Measurements from ENCODE around the gene SLC37A2.
"Not testable (repeated sequence)": the region's sequence is repeated elsewhere in the genome, so short reads cannot be mapped to it uniquely, and the experiment has no call there.

Gene SLC37A2

DNA sequence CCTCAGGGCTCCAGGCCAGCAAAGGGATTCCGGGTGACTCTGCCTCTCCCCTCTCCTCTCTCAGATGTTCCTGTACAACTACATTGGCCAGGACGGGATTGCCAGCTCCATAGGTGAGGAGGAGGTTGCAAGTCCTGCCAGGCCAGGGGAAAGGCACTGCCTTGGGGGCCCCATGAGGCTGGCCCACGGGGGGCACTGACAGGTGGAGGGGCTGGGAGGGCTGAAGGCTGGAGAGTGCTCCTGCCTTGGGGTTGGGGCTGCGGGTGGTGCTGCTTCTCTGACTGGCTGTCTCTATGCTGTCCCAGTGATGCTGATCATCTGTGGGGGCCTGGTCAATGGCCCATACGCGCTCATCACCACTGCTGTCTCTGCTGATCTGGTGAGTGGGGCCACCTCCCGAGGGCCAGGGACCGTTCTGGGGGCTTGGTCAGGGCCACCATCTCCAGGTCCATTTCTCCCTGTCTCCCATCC is 21.7 kb downstream of the SLC37A2 start:
- no peaks in the 10 kb centered on the region for H3K4me1 ChIP-seq (ENCODE audit: control insufficient read depth, insufficient read depth, low read length)
- no peak overlapping the region for H3K4me3 ChIP-seq (ENCODE audit: low read length in 2 of 2)
- H3K27ac ChIP-seq (ENCODE audit: low read length), result no peak overlapping the region

GRCh38 chr11:125085301-125086081 is 22.4 kb downstream of the SLC37A2 start:
- peaks cover 0 to 9% of the 10 kb centered on the region in 2 donors for H3K27me3 ChIP-seq (ENCODE audit: control insufficient read depth in 1 of 2, insufficient read depth in 2 of 2, low read length in 2 of 2)
- no peaks in the 10 kb centered on the region for H3K9me3 ChIP-seq (ENCODE audit: control insufficient read depth in 2 of 2, low read length in 2 of 2)
- H3K9ac ChIP-seq (ENCODE audit: low read length in 2 of 2), result no peak overlapping the region
- H3K4me1 ChIP-seq (ENCODE audit: control insufficient read depth, insufficient read depth, low read length), result no peaks in the 10 kb centered on the region
- no peaks in the 10 kb centered on the region for H3K36me3 ChIP-seq (ENCODE audit: control insufficient read depth in 2 of 2, insufficient read depth in 2 of 2, low read length in 2 of 2)
- H3K4me3 ChIP-seq (ENCODE audit: low read length in 2 of 2), result no peak overlapping the region
- H3K27ac ChIP-seq (ENCODE audit: low read length), result no peak overlapping the region

More for the DNA sequence above, 21.7 kb downstream of the SLC37A2 start:
- Histone ChIP-seq H3K9ac (ENCODE audit: low read length in 2 of 2) (no peak overlapping the region), H3K27me3 (ENCODE audit: control insufficient read depth in 1 of 2, insufficient read depth in 2 of 2, low read length in 2 of 2) (peaks cover 0 to 9% of the 10 kb centered on the region in 2 donors), H3K36me3 (ENCODE audit: control insufficient read depth in 2 of 2, insufficient read depth in 2 of 2, low read length in 2 of 2) (no peaks in the 10 kb centered on the region), H3K9me3 (ENCODE audit: control insufficient read depth in 2 of 2, low read length in 2 of 2) (no peaks in the 10 kb centered on the region)

DNA sequence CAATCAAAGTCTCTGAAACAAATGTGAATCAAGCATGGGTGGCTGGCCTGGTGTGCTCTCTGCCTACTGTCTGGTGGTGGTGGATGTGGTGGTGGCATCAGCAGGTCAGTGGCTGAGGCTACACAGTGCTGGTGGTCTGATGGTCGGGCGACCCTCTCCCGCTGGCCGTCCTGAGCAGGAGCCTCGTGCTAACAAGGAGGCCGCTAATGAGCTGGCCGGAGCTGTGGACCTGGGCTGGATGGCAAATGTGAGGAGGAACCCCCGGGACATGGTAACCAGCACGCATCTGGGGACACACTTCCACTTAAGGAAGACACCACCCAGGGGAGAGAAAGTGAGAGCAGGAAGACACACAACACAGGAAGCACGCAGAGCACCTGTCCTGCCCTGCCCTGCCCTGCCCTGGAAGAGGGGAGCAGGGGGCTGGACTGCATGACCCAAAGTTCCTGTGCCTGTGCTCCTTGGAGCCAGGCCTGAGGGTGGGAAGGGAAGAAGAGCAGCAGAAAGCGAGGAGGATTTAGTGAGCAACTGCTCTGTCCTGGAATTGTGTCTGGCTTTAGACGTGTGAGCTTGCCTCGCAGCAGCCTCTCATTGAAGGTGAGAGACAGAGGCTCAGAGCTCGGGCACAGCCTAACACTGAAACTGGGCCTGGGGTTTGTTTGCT is 23.7 kb downstream of the SLC37A2 start:
- Histone ChIP-seq H3K27me3 (ENCODE audit: control insufficient read depth in 1 of 2, insufficient read depth in 2 of 2, low read length in 2 of 2) (peaks cover 0 to 9% of the 10 kb centered on the region in 2 donors), H3K9ac (ENCODE audit: low read length in 2 of 2) (no peak overlapping the region), H3K9me3 (ENCODE audit: control insufficient read depth in 2 of 2, low read length in 2 of 2) (no peaks in the 10 kb centered on the region), H3K4me1 (ENCODE audit: control insufficient read depth, insufficient read depth, low read length) (peaks cover 6% of the 10 kb centered on the region), H3K4me3 (ENCODE audit: low read length in 2 of 2) (no peak overlapping the region), H3K36me3 (ENCODE audit: control insufficient read depth in 2 of 2, insufficient read depth in 2 of 2, low read length in 2 of 2) (no peaks in the 10 kb centered on the region), H3K27ac (ENCODE audit: low read length) (no peak overlapping the region)

GRCh38 chr11:125088123-125088522 is 25.0 kb downstream of the SLC37A2 start:
- Histone ChIP-seq H3K27me3 (ENCODE audit: control insufficient read depth in 1 of 2, insufficient read depth in 2 of 2, low read length in 2 of 2) (peaks cover 0 to 7% of the 10 kb centered on the region in 2 donors), H3K9me3 (ENCODE audit: control insufficient read depth in 2 of 2, low read length in 2 of 2) (no peaks in the 10 kb centered on the region), H3K9ac (ENCODE audit: low read length in 2 of 2) (no peak overlapping the region), H3K27ac (ENCODE audit: low read length) (no peak overlapping the region), H3K36me3 (ENCODE audit: control insufficient read depth in 2 of 2, insufficient read depth in 2 of 2, low read length in 2 of 2) (no peaks in the 10 kb centered on the region), H3K4me1 (ENCODE audit: control insufficient read depth, insufficient read depth, low read length) (peaks cover 6% of the 10 kb centered on the region), H3K4me3 (ENCODE audit: low read length in 2 of 2) (no peak overlapping the region)

DNA sequence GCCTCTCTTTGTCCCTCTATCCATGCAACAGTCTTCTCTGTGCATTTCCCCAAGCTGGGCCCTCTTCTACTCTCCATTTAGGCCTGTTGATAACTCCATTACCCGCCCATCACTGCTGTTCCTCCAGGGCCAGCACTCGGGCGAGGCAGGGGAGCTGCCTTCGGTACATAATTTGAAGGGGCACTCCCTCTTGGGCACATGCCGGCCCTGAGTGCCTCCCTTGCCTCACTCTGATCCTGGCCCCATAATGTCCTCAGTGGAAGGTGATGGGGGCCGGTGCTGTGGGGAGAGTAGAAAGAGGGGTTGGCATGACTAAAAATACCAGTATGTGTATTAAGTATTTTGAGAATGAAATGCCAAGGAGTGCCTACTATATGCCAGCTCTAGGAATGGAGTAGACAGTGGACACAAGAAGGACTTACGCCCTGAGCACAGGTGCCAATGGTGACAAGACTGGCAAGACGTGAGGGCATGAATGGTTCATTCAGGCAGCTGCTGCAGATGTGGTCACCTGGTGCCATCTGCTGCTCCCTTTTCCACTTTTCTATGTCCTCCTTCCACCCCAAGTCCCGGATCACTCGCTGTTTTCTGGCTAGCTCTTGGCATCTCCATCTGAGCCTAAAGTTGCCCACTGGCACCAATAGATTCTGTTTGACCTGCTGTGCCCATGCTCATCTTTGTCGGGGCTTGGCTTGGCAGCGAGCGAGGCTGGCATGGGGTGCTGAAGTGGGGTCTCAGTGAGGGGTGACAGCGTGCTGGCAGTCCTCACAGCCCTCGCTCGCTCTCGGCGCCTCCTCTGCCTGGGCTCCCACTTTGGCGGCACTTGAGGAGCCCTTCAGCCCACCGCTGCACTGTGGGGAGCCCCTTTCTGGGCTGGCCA is 25.7 kb downstream of the SLC37A2 start:
- peaks cover 6% of the 10 kb centered on the region for H3K4me1 ChIP-seq (ENCODE audit: control insufficient read depth, insufficient read depth, low read length)
- H3K9me3 ChIP-seq (ENCODE audit: control insufficient read depth in 2 of 2, low read length in 2 of 2), result no peaks in the 10 kb centered on the region
- peaks cover 0 to 4% of the 10 kb centered on the region in 2 donors for H3K27me3 ChIP-seq (ENCODE audit: control insufficient read depth in 1 of 2, insufficient read depth in 2 of 2, low read length in 2 of 2)
- no peak overlapping the region for H3K27ac ChIP-seq (ENCODE audit: low read length)
- no peak overlapping the region for H3K9ac ChIP-seq (ENCODE audit: low read length in 2 of 2)
- no peak overlapping the region for H3K4me3 ChIP-seq (ENCODE audit: low read length in 2 of 2)
- no peaks in the 10 kb centered on the region for H3K36me3 ChIP-seq (ENCODE audit: control insufficient read depth in 2 of 2, insufficient read depth in 2 of 2, low read length in 2 of 2)

DNA sequence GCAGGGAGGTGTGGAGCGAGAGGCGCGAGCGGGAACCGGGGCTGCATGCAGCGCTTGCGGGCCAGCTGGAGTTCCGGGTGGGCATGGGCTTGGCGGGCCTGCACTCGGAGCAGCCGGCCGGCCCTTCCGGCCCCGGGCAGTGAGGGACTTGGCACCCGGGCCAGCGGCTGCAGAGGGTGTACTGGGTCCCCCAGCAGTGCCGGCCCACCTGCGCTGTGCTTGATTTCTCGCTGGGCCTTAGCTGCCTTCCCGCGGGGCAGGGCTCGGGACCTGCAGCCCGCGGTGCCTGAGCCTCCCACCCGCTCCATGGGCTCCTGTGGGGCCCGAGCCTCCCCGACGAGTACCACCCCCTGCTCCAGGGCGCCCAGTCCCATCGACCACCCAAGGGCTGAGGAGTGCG is 26.4 kb downstream of the SLC37A2 start:
- not testable (repeated sequence) for H3K27me3 ChIP-seq (ENCODE audit: control insufficient read depth in 1 of 2, insufficient read depth in 2 of 2, low read length in 2 of 2); H3K9ac ChIP-seq (ENCODE audit: low read length in 2 of 2); H3K4me1 ChIP-seq (ENCODE audit: control insufficient read depth, insufficient read depth, low read length); H3K9me3 ChIP-seq (ENCODE audit: control insufficient read depth in 2 of 2, low read length in 2 of 2); H3K27ac ChIP-seq (ENCODE audit: low read length); H3K36me3 ChIP-seq (ENCODE audit: control insufficient read depth in 2 of 2, insufficient read depth in 2 of 2, low read length in 2 of 2); H3K4me3 ChIP-seq (ENCODE audit: low read length in 2 of 2)

GRCh38 chr11:125090151-125090550 is 27.0 kb downstream of the SLC37A2 start:
- H3K4me1 ChIP-seq (ENCODE audit: control insufficient read depth, insufficient read depth, low read length); H3K4me3 ChIP-seq (ENCODE audit: low read length in 2 of 2); H3K36me3 ChIP-seq (ENCODE audit: control insufficient read depth in 2 of 2, insufficient read depth in 2 of 2, low read length in 2 of 2); H3K9me3 ChIP-seq (ENCODE audit: control insufficient read depth in 2 of 2, low read length in 2 of 2); H3K9ac ChIP-seq (ENCODE audit: low read length in 2 of 2); H3K27ac ChIP-seq (ENCODE audit: low read length); H3K27me3 ChIP-seq (ENCODE audit: control insufficient read depth in 1 of 2, insufficient read depth in 2 of 2, low read length in 2 of 2): not testable (repeated sequence)

DNA sequence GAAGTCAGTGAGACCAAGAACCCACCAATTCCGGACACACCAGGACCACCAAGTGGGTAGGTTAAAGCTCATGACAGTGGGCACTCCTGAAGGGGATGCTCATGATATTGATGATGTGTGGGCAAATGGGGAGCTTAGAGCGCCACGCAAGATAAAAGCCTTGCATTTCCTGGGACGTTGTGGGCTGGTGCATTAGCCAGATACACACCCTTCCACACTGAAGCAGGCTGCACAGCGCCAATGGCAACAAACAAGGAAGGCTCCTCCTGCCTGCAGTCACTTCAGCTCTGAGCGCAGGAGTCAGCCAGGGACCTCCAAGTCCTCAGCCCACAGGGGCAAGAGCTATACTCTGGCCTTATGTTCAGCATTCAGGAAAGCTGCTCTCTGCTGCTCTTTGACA is 27.7 kb downstream of the SLC37A2 start:
- Histone ChIP-seq H3K27ac (ENCODE audit: low read length) (no peak overlapping the region), H3K27me3 (ENCODE audit: control insufficient read depth in 1 of 2, insufficient read depth in 2 of 2, low read length in 2 of 2) (peaks cover 0 to 2% of the 10 kb centered on the region in 2 donors), H3K4me1 (ENCODE audit: control insufficient read depth, insufficient read depth, low read length) (peaks cover 6% of the 10 kb centered on the region), H3K4me3 (ENCODE audit: low read length in 2 of 2) (no peak overlapping the region), H3K9ac (ENCODE audit: low read length in 2 of 2) (no peak overlapping the region), H3K9me3 (ENCODE audit: control insufficient read depth in 2 of 2, low read length in 2 of 2) (no peaks in the 10 kb centered on the region), H3K36me3 (ENCODE audit: control insufficient read depth in 2 of 2, insufficient read depth in 2 of 2, low read length in 2 of 2) (peaks cover 0 to 5% of the 10 kb centered on the region in 2 donors)

- Histone ChIP-seq H3K4me3 (ENCODE audit: low read length in 2 of 2) (no peak overlapping the region), H3K36me3 (ENCODE audit: control insufficient read depth in 2 of 2, insufficient read depth in 2 of 2, low read length in 2 of 2) (peaks cover 3 to 9% of the 10 kb centered on the region in 2 donors), H3K4me1 (ENCODE audit: control insufficient read depth, insufficient read depth, low read length) (peaks cover 6% of the 10 kb centered on the region), H3K27me3 (ENCODE audit: control insufficient read depth in 1 of 2, insufficient read depth in 2 of 2, low read length in 2 of 2) (no peaks in the 10 kb centered on the region), H3K9me3 (ENCODE audit: control insufficient read depth in 2 of 2, low read length in 2 of 2) (no peaks in the 10 kb centered on the region), H3K9ac (ENCODE audit: low read length in 2 of 2) (no peak overlapping the region), H3K27ac (ENCODE audit: low read length) (no peak overlapping the region)
Observed at GRCh38 chr11:125091247-125091876, 28.3 kb downstream of the SLC37A2 start.
